WTC11 (cell line): Measurements from ENCODE around the gene EVPLL. TPM values are rescaled to one million over a fixed set of nuclear protein-coding genes. Genes with fewer than 3 reads are reported as not detected.

ENCODE experiments used
- ATAC-seq: fragments of 200-7000 bp; cut with Tn5 transposase; 2 replicates; pipeline ENCODE4 v1.10.0; 2021; ENCODE audit warnings: mild to moderate bottlenecking, moderate library complexity
- CTCF ChIA-PET: fragments of 300-600 bp; sonication (Branson Sonifier 250); formaldehyde crosslinking; loops from one replicate; lab custom pipeline; 2021; ENCODE audit warnings: antibody characterized with exemption; lab: Charles Lee
- POLR2A ChIA-PET: fragments of 350-600 bp; sonication (Branson Sonifier 250); formaldehyde crosslinking; loops from one replicate; lab custom pipeline; 2021; ENCODE audit warnings: antibody characterized with exemption; lab: Charles Lee
- DNase-seq: peaks from one replicate; pipeline ENCODE4 v3.0.0; 2021; ENCODE audit warnings: low spot score
- H3K27ac Mint-ChIP-seq: 2 replicates; pipeline ENCODE4 v1.8.0; 2021; ENCODE audit warnings: mixed read lengths
- H3K27me3 Mint-ChIP-seq: 2 replicates; pipeline ENCODE4 v1.8.0; 2021; ENCODE audit warnings: low read depth, mild to moderate bottlenecking, moderate library complexity, mixed read lengths
- H3K36me3 Mint-ChIP-seq: 2 replicates; pipeline ENCODE4 v1.8.0; 2021; ENCODE audit warnings: mixed read lengths
- H3K4me1 Mint-ChIP-seq: 2 replicates; pipeline ENCODE4 v1.8.0; 2022; ENCODE audit warnings: mixed read lengths
- H3K4me3 Mint-ChIP-seq: 2 replicates; pipeline ENCODE4 v1.8.0; 2021; ENCODE audit warnings: mild to moderate bottlenecking, moderate library complexity, mixed read lengths
- H3K9me3 Mint-ChIP-seq: 2 replicates; pipeline ENCODE4 v1.8.0; 2021; ENCODE audit warnings: mixed read lengths
- CBFB ChIP-seq: sonication (generic); formaldehyde crosslinking; IDR thresholded peaks from 2 replicates; pipeline ENCODE4 v1.8.1; 2022; ENCODE audit warnings: mild to moderate bottlenecking, low read depth, missing genetic modification reagents
- EMX1 ChIP-seq: fragments of 250-450 bp; sonication (Bioruptor Pico); IDR thresholded peaks from 2 replicates; pipeline ENCODE4 v1.8.0; 2021; ENCODE audit warnings: mild to moderate bottlenecking
- FOXJ3 ChIP-seq: sonication (generic); formaldehyde crosslinking; IDR thresholded peaks from 2 replicates; pipeline ENCODE4 v1.9.0; 2021; ENCODE audit warnings: missing genetic modification reagents, mild to moderate bottlenecking, borderline replicate concordance
- GRHL2 ChIP-seq: fragments of 250-450 bp; sonication (Bioruptor Pico); IDR thresholded peaks from 2 replicates; pipeline ENCODE4 v1.8.0; 2022; ENCODE audit warnings: mild to moderate bottlenecking, moderate library complexity; ENCODE audit not compliant: insufficient replicate concordance, severe bottlenecking
- JUN ChIP-seq: sonication (generic); formaldehyde crosslinking; IDR thresholded peaks from 2 replicates; pipeline ENCODE4 v1.8.0; 2023; ENCODE audit warnings: mild to moderate bottlenecking, missing genetic modification reagents
- MAX ChIP-seq: sonication (generic); formaldehyde crosslinking; IDR thresholded peaks from 2 replicates; pipeline ENCODE4 v1.8.0; 2022; ENCODE audit warnings: mild to moderate bottlenecking, missing genetic modification reagents
- MYBL2 ChIP-seq: sonication (generic); formaldehyde crosslinking; IDR thresholded peaks from 2 replicates; pipeline ENCODE4 v1.8.1; 2023; ENCODE audit warnings: mild to moderate bottlenecking, moderate library complexity, missing genetic modification reagents
- OVOL2 ChIP-seq: fragments of 250-450 bp; sonication (Bioruptor Pico); IDR thresholded peaks from 2 replicates; pipeline ENCODE4 v1.9.0; 2021; ENCODE audit warnings: mild to moderate bottlenecking, borderline replicate concordance
- PRRX2 ChIP-seq: fragments of 250-450 bp; sonication (Bioruptor Pico); IDR thresholded peaks from 2 replicates; pipeline ENCODE4 v1.8.0; 2021; ENCODE audit warnings: mild to moderate bottlenecking
- SMAD3 ChIP-seq: sonication (generic); formaldehyde crosslinking; IDR thresholded peaks from 2 replicates; pipeline ENCODE4 v1.8.0; 2022; ENCODE audit warnings: missing genetic modification reagents, mild to moderate bottlenecking, borderline replicate concordance
- SMAD4 ChIP-seq: sonication (generic); formaldehyde crosslinking; IDR thresholded peaks from 2 replicates; pipeline ENCODE4 v1.8.0; 2022; ENCODE audit warnings: mild to moderate bottlenecking, missing genetic modification reagents
- TEAD4 ChIP-seq: sonication (generic); formaldehyde crosslinking; IDR thresholded peaks from 2 replicates; pipeline ENCODE4 v1.8.0; 2022; ENCODE audit warnings: mild to moderate bottlenecking, missing genetic modification reagents
- ZNF416 ChIP-seq: fragments of 250-450 bp; sonication (Bioruptor Pico); IDR thresholded peaks from 2 replicates; pipeline ENCODE4 v1.9.0; 2021; ENCODE audit warnings: mild to moderate bottlenecking, inconsistent platforms
- ZNF423 ChIP-seq: fragments of 250-450 bp; sonication (Bioruptor Pico); IDR thresholded peaks from 2 replicates; pipeline ENCODE4 v2.1.2; 2022; ENCODE audit warnings: mild to moderate bottlenecking, moderate library complexity
- total RNA-seq: library from RNA; stranded (reverse); gene quantifications from 3 replicates; pipeline ENCODE4 v1.2.3, GENCODE V29; 2021
- TF ChIP-seq, protein P1 (sequence below): fragments of 250-450 bp; sonication (Bioruptor Pico); conservative IDR thresholded peaks from 2 replicates; pipeline ENCODE4 v1.9.0; 2021; ENCODE audit warnings: mild to moderate bottlenecking
- TF ChIP-seq, protein P2 (sequence below): sonication (generic); formaldehyde crosslinking; IDR thresholded peaks from 2 replicates; pipeline ENCODE4 v1.8.1; 2023; ENCODE audit warnings: mild to moderate bottlenecking, moderate library complexity, missing genetic modification reagents
- TF ChIP-seq, protein P3 (sequence below): sonication (generic); formaldehyde crosslinking; IDR thresholded peaks from 2 replicates; pipeline ENCODE4 v1.8.0; 2022; ENCODE audit warnings: mild to moderate bottlenecking, missing genetic modification reagents

Gene EVPLL
- total RNA-seq, 1 experiment from 2014 or later = not detected

DNA sequence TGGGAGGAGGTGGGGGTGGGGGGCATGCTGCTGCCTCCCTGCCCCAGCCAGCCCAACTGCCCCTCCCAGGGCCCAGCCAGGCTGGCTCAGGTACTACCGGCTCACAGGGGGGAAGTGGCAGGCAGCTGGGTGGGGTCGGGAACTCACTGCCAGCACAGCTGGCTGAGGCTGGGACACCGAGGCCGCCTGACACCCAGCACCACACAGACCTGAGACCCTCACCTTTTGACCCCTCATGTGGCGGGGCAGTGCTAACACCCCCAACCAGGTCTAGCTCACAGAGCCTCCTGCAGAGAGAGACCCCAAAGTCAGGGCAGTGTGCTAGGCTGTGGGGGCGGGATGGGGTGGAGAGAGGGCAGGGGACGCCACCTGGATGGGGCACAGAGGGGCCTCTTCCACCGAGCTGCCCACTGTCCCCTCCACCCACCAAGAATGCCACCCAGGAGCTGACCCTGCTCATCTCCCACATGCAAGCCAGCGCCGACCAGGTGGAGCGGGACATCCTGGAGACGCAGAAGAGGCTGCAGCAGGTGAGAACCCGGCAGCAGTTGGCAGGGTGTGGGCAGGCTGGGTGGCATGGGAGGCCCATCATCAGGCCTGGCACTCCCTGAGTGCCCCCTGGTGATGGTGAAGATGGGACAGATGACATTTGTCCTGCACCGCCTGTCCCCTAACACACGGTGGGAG is 3.0 kb downstream of the EVPLL start:
- POLR2A ChIA-PET = no interaction called here
- no peak for ATAC-seq
- TF ChIP-seq TEAD4 (CRISPR knock-in tag) = no peak
- TF ChIP-seq JUN (CRISPR knock-in tag) = no peak
- TF ChIP-seq ZNF423 (CRISPR knock-in tag) = no peak
- TF ChIP-seq, protein P1, sequence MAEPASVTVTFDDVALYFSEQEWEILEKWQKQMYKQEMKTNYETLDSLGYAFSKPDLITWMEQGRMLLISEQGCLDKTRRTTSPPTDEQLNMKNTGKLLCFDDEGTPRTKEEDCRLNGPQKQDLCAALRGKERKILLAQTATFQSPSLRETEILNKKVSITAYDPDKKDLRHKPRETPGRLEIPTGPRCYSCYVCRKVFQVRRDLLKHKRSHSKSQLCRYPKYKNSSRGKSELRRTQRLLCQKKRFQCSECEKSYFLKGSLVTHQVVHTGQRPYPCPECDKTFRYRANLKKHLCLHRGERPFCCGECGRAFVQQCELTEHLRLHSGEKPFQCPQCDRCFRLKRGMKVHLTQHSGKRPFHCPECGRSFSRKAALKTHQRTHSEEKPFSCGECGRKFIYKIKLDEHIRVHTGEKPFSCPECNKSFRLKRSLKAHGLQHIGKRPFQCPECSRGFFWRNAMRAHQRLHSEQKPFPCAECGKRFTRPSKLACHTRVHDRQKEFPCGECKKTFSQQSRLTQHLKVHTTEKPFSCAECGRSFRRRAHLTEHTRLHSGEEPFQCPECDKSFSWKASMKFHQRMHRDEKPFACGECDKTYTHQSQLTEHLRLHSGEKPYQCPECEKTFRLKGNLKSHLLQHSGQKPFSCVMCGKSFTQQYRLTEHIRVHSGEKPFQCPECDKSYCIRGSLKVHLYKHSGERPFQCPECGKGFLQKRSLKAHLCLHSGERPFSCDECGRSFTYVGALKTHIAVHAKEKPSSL (CRISPR knock-in tag) = no peak
- TF ChIP-seq SMAD4 (CRISPR knock-in tag) = no peak
- TF ChIP-seq EMX1 (CRISPR knock-in tag) = no peak
- no peak for TF ChIP-seq MAX (CRISPR knock-in tag)
- no peak for TF ChIP-seq ZNF416 (CRISPR knock-in tag)
- H3K27me3 Mint-ChIP-seq = peaks cover 2% of the 10 kb centered on the region; the same call in 1 of the 2 replicates
- peaks cover under 1% of the 10 kb centered on the region for H3K9me3 Mint-ChIP-seq
- peaks cover 1% of the 10 kb centered on the region; the same call in 1 of the 2 replicates for H3K36me3 Mint-ChIP-seq
- H3K4me3 Mint-ChIP-seq = no peak overlapping the region
- CTCF ChIA-PET = interaction anchor here (0.6 kb wide), 1 partner anchor 60 kb away, joined by 3 read pairs; no protein-coding TSS in a partner anchor
- no peak overlapping the region for H3K27ac Mint-ChIP-seq
- peaks cover 7% of the 10 kb centered on the region for H3K4me1 Mint-ChIP-seq
- no peak for DNase-seq

DNA sequence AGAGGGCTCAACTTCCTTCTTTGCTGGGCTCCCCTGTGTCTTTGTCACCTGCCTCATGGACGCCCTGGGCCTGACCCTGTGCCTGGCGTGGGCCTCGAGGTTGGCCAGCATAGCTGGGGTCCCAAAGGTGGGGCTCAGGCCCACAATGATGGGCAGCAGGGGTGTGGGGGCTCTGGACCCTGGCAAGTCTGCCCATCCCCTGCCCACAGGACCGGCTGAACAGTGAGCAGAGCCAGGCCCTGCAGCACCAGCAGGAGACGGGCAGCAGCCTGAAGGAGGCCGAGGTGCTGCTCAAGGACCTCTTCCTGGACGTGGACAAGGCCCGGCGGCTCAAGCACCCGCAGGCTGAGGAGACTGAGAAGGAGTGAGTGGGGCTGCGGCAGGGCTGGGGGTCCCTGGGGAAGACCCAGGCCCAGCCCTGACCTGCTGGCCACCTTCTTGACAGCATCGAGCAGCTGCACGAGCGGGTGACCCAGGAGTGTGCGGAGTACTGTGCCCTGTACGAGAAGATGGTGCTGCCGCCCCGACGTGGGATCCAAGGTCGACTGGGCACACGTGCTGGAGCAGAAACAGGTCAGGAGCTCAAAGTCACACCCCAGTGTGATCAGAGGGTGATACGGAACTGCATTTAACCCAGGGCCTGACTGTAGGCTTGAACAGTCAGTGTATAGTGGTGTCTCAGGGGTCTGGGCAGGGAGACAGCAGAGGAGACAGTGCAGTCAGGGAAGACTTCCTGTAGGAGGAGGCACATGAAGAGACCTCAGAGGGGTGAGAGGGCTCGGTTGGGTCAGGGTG is 3.8 kb downstream of the EVPLL start:
- peaks cover 2% of the 10 kb centered on the region; the same call in 1 of the 2 replicates for H3K27me3 Mint-ChIP-seq
- no peak for TF ChIP-seq PRRX2
- TF ChIP-seq, all 79 proteins: peak for 0
- Mint-ChIP-seq H3K4me3 (no peak overlapping the region), H3K36me3 (no peaks in the 10 kb centered on the region), H3K27ac (no peak overlapping the region), H3K9me3 (no peaks in the 10 kb centered on the region), H3K4me1 (peaks cover 7% of the 10 kb centered on the region)
- POLR2A ChIA-PET = no interaction called here
- CTCF ChIA-PET = no interaction called here
- DNase-seq (no peak), ATAC-seq (no peak)

- ChIA-PET CTCF (no interaction called here), POLR2A (no interaction called here)
- peaks cover 7% of the 10 kb centered on the region for H3K4me1 Mint-ChIP-seq
- H3K4me3 Mint-ChIP-seq = no peak overlapping the region
- no peak overlapping the region for H3K27ac Mint-ChIP-seq
- ATAC-seq (no peak), DNase-seq (no peak)
- no peaks in the 10 kb centered on the region for H3K36me3 Mint-ChIP-seq
- TF ChIP-seq SMAD3 (CRISPR knock-in tag) (no peak), MYBL2 (CRISPR knock-in tag) (no peak), FOXJ3 (no peak), OVOL2 (CRISPR knock-in tag) (no peak), CBFB (CRISPR knock-in tag) (no peak), GRHL2 (CRISPR knock-in tag) (no peak), ZNF423 (CRISPR knock-in tag) (no peak)
- TF ChIP-seq, protein P2, sequence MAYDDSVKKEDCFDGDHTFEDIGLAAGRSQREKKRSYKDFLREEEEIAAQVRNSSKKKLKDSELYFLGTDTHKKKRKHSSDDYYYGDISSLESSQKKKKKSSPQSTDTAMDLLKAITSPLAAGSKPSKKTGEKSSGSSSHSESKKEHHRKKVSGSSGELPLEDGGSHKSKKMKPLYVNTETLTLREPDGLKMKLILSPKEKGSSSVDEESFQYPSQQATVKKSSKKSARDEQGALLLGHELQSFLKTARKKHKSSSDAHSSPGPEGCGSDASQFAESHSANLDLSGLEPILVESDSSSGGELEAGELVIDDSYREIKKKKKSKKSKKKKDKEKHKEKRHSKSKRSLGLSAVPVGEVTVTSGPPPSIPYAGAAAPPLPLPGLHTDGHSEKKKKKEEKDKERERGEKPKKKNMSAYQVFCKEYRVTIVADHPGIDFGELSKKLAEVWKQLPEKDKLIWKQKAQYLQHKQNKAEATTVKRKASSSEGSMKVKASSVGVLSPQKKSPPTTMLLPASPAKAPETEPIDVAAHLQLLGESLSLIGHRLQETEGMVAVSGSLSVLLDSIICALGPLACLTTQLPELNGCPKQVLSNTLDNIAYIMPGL (CRISPR knock-in tag) = no peak
- TF ChIP-seq, protein P3, sequence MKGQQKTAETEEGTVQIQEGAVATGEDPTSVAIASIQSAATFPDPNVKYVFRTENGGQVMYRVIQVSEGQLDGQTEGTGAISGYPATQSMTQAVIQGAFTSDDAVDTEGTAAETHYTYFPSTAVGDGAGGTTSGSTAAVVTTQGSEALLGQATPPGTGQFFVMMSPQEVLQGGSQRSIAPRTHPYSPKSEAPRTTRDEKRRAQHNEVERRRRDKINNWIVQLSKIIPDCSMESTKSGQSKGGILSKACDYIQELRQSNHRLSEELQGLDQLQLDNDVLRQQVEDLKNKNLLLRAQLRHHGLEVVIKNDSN = no peak
- no peaks in the 10 kb centered on the region for H3K9me3 Mint-ChIP-seq
- H3K27me3 Mint-ChIP-seq = peaks cover 2% of the 10 kb centered on the region; the same call in 1 of the 2 replicates
Observed at GRCh38 chr17:18381953-18382245, 4.3 kb downstream of the EVPLL start.
